Activated CD4-positive, CD25-positive, alpha-beta regulatory T cell (primary cell): ENCODE results near the gene FAM114A2.

Experiments
- DNase-seq, 4 experiments: peaks; one replicate each; lab custom pipeline; 2025; lab: John Stamatoyannopoulos, UW

FAM114A2 gene

DNA sequence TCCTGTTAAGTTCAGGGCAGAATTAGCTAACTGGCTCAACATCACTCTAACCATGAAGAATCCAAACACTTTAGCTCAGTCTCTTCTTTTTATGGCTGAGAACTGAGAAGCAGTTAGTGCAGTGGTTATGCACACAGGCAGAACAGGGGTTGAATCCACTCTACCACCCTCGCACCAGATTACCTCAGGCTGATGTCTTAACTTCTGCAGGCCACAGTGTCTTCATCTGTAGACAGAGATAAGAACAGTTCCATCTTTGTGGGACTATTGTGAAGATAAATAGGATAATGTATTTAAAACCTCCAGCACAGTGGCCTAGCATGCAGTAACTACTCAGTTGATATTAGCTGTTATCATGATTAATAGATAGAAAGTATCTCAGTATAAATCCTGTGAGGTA lies 54.8 kb downstream of the FAM114A2 start:
- no peak for DNase-seq

DNA sequence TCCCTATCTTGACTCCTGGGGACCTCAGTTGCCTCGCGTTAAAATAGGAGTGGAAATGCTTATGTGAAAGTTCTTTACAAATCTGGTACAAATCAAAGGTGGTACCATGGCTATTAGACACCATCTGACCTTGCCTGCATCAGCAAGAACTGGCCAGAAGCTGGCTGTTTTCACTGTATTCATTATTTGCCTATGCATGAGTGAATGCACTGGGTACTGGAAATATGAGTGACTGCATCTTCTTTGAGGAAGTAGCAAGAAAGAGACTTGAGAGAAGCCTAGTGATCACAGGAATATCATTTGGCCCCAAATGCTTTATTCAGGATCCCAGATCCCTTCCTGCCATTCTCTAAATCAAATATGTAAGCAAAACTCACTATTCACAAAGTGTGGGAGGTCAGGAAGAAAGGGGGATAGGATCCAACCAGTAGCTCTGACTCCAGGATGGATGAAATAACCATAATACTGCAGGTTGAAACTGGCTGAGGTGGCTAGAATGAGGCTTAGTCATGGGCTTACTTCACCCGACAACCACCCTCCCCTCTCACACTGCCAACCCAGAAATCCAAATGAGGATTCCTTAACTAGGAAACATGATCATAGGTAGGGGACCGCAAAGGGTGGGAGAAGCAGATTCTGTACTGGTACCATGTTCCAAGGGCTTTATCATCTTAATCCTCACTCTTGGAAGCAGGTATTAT lies 56.7 kb downstream of the FAM114A2 start:
- no peak for DNase-seq

DNA sequence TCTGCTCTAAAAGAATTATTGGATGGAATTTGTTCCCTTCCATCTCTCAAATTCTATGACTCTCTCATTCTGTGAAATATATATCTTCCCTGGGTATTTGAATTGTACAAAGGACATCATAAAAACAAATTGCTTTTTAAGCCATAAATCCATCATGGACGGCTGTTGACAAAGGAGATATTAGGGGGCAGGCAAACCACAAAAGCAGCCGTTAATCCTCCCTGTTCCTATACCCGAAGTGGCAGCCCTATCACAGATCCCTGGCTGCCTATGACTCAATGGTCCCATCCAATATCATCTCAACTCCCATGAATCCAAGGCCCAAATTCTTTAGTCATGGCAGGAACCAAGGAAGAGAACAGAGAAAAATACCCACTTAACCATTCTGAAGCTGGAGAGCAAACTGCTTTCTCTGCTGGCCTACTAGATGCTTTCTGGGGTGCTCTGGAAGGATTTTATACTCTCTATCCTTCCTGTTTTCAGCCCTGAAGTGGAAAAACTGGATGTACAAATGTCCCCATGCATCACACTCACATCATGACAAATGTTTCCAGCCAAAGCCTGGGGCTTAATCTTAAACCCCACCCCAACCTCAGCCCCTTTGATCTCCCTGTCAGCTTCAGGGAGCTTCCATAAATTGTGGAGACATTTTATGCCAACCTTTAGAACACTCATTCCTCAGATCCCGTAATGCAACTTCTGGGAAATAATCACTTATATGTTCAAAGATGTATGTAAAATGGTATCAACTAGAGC lies 59.5 kb downstream of the FAM114A2 start:
- DNase-seq = no peak

DNA sequence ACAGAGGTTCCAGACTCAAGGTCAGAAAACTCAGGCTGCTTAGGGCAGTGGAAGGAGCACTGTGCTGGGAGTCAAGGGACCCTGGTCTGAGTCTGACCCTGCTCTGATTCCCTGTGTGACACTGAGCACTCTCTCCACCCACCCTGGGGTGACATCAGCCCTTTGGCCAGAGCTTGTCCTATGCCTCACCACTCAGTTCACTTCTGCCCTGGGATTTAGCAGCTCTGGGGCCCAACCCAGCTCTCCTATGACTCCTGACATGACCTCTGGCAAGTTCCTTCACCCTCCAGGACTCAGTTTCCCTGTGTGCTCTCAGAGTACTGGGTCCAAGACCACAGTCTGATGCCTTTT lies 63.9 kb downstream of the FAM114A2 start:
- no peak for DNase-seq

DNA sequence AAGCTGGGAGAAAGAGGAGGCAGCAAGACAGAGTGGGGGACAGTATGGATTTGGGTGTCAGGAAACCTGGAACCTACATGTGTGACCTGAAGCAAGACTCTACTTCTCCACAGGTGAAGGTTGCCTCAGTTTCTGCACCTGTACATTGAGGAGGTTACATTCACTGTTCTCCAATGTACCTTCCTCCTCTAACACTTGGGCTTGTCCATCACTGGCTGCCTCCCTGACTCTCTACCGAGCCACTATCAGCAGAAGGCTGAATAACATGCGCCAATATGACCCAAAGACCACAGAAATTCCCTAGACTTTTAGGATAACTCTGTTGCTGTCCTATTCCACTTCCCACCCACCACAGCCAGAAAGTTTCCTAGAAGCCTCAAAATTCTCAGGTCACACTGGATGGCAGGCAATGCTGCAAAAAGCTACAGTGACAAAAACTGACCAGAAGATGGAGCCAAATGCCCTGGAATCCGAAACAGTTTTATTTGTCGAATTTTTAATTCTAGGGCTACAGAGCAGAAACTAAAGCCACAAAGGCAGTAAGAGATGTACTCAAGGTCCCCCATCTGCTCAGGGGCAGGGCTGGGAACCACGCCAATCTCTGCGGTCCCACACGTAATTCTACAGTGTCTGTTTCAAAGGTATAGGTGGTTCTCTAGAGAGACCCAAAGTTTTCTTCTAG lies 64.4 kb downstream of the FAM114A2 start:
- no peak for DNase-seq

DNA sequence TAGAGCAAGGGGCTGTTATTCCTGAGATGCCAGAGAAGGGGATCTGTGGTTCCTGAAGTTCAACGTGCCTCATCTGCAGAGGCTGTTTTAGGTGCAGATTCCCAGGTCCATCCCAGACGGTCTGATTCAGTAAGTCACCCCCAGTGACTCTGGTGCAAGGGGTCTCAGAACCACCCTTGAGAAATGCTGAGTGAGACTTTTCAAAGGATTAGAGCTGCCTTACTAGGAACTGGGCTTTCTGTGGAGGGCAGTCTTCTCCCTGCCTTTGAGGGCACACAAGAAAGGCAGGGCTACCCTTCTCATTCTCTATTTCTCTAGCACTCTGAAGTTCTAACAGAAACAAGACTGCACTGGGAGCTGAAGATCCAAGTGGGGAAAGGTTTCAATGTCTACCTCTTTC lies 66.5 kb downstream of the FAM114A2 start:
- no peak for DNase-seq

DNA sequence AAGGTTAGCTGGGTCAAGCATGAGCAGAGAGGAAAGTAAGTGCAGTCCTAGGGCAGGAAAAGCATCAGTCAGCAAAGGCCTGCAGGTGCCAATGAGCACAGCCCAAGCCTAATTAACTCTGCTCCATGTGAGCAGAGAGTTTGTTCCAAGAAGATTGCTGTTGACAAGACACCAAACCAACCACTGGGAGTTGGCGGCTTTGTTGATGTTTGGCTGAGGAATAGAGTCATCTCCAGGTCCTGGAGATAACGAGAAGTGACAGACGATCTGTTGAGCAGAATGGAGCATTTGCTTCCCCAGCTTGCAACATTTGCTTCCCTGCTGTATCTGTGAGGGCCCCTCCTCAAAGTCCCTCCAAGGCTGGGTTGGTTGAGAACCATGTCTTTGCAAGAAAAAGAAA lies 68.2 kb downstream of the FAM114A2 start:
- no peak for DNase-seq

DNA sequence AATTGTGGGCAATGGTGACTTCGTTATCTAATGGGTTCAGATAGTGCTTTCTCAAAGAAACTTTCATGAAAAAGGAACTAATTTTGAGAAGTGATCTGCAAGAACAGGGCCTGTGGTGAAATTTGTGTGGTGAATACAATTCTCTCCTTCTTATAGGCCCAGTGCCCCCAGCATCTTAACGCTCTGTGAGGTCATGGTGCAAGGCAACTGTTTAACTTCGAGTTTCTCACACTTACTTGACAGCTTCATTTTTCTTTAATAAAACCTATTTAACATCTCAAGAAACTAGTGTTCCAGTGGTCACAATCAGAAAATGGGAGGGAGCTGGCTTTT lies 69.2 kb downstream of the FAM114A2 start:
- no peak for DNase-seq

DNA sequence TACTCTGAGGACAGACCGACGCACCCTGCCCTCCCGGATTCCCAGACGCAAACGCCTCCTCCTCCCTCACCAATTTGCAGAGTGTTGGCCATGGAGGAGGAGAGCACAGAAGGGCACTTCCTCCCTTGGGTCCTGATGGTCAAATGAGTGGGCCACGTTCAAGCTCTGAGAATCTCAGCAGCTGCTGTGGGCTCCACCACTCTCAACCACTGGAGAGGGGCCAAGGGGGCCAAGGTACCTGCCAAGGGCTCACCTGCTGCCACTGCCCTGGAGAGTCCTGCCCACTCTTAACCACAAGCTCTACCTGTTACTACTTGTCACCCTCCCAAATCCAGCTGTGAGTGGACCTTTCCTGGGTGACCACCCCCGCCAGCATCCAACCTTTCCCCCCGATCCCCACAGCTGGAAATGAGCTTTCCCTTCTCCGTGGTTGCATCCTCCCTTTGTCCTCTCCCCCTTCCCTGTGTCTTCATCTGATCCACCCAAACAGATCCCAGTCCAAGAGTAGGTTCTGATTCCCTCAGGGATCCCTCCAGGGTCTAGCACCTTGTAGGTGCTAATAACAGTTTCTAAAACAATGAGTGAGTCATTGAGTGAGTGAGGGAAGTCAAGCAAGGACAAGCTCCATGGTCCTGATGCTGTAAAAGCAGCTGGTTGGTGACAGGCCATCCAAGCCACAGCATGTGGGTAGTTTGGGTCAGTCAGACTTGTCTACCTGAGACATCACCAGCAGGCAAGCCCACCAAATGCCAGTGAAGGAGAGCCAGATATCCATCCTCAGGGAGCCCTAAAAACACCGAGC lies 69.7 kb downstream of the FAM114A2 start:
- DNase-seq = no peak

DNA sequence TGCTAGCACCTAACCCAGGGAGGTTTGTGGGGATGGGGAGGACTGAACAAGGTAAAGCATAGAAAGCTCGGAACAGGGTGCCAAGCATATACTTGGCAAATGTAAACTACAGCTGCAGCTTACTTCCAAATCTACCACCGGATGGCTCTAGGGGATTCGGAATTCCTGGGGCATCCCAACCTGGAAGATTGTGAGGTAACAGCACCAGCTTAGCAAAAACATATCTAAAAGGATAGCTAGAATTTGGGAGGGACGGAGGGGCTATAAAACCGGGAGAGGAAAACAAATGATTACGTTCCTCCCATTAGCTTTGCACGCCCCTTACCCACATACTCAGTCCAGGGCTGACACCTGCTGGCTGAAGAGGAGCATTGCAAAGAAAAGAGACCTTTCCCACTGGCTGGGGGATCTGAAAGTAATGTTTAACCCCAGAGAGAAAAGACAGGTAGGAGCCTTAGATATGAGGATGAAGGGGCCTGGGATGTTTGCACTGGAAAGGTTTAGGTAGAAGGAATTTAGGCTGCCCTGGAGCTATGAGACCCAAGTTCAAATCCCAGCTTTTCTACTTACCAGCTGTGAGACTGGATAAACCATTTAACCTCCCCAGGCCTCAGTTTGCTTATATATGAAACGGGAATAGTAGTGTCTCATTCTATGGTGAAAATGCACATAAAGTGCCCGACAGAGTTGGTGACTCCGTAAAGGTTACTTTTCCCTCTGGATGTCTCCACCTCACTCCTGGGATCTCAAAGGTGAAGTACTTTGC lies 73.6 kb downstream of the FAM114A2 start:
- DNase-seq = no peak

DNA sequence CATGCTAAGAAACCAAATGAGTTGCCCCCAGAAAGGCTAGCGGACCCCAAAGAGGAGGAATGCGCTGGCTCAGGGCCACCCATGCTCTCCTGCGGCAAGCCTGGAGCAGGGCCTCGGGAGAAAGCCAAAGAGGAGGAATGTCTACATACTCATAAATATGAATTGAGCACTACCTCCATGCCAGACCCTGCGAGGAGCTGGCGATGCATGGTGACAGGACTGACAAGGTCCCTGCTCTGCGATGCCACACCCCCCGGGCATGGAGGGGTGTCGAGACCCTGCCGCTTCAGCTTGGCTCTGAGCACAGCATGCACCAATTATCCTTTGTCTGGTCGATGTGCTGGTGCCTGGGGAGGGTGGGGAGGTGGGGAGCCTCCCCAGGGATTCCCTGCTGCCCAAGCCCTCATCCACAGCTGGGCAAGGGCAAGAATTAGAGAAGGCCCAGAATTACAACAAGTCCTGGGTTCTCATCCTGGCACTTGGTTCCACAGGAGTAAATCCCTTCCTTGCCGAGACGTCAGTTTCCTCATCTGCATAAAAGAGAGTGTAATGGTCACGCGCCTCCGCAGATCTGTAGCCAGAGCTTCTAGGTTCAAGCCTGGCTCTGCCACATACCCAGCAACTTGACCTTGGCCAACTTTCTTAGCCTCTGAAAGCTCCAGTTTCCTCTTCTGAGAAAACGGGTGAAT lies 74.4 kb downstream of the FAM114A2 start:
- DNase-seq = no peak

DNA sequence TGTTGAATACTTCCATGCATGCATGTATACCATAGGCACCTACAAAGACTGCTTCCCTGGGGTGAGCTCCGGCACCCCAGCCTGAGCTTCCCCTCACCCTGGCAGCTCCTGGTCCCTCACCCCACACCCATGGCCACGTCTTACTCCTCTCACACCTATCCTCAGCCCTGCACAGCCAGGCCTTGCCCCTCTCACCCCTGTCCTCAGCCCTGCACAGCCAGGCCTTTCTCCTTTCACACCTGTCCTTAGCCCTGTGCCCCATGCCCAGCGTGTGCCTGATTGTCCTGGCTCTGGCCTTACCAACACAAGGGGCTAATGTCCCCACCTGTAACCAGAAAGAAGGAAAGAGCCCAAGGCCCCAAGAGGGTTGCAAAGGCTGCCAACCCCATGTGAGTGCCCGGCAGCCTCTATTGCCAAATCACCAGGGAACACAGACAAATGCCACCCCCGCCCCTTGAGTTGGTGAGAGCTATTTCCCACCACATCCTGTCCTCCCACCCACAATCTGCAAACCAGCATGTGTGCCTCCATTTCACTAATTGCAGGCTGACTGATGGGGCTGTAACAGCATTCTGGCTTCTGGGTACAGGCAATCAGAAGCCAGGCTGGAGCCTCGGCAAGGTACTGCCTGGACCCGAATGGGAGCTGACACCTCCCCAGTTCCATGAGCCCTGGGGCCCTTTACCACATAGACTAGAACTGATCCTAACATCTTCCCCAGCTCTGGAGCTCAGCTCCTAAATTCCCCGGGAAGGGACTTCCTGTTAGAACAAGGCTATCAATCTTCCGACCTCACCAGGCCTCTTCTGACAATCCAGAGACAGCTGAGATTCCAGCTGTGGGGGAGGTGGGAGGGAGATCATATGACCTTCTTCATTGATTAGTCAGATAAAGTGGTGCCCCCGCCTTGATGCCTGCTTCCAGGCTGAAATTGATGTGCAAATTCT lies 78.2 kb downstream of the FAM114A2 start:
- no peak for DNase-seq

DNA sequence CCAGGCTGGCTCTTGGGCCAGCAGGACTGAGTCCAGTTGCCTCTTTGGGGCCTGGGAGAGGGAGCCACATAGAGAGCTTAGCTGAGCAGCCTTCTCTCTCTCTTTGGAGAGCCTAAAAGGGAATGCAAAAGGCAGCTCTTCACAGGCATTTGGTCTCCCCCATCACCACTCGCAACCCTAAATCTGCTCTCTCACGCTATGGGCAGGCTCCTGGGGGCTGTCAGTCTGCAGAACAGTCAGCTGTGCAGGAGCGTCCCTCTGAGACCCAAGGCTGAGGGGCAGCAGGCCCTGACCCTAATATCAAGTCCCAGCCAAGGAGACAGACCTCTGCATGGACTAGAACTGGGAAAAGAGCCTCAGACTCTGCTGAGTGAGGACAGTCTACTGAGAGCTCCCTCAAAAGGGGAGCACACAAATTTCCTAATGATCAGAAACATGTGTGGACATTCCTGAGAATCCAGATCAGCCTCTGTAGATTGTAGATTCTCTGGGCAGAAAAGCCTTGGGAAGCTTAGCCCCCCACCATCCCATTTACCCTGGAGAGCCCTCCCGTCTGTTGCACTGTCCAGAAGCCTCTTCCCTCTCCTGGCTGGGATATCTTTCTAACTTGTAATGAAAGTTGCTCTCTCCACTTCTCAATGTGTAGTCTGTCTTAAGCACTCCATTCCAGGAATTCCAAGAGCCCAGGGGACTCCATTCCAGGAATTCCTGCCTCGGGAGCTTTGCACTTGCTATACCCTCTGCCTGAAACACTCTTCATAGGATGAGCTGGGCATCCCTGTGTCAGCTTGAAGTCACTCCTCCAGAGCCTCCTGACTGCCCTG lies 79.4 kb downstream of the FAM114A2 start:
- DNase-seq = no peak

DNA sequence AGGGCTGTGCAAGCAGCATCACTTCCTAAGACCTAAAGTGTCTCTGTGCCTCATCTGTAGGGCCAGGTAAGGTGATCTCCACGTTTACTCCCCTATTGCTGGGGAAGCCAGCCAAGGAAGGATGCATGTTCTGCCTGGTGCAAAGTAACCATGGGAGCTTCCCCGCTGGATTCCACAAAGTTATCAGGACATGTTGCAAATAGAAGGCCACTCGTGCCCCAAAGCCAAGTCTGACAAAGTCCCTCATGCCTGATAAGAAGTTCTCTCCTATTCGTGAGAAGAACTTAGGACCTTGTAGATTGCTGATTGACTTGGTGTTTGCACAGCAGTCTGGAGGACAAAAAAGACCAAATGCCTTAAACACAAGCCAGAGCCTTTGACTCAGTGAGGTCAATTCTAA lies 81.5 kb downstream of the FAM114A2 start:
- DNase-seq = no peak

DNA sequence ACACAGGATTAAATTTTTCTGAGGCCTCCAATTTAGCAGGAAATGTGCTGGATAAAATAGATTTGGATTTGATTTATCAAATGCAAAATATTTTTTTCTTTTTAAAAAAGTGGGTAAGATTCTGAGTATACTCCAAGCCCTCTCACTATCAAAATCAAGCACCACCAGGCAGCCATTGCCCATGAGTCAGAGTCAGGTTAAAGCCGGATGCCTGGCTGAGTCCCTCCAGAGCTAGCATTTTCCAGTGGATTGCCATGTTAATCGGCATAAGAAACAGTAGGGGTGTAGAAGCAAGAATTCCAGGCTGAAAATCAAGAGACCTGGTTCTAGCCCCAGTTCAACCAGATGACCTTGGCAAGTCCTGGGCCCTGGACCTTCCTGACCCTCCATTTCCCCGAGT lies 85.3 kb downstream of the FAM114A2 start:
- DNase-seq = no peak

DNA sequence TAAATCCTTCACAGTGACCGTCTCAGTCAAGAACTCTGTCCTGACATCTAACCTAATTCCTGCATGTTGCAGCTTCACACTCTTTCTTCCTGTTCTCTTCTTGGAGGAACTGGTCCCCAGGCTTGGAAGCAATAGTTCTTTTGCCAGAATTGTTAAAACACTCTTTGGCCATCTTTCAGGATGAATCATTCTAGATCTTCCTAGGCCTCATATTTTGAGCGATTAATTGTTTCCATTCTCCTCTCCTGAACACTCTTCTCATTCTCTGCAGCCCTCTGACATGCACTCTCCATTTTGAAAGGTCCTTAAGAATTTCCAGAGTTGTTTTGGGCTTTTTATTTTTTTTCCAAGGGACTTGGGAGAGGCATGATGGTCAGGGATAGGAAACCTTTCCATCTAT lies 85.8 kb downstream of the FAM114A2 start:
- no peak for DNase-seq

DNA sequence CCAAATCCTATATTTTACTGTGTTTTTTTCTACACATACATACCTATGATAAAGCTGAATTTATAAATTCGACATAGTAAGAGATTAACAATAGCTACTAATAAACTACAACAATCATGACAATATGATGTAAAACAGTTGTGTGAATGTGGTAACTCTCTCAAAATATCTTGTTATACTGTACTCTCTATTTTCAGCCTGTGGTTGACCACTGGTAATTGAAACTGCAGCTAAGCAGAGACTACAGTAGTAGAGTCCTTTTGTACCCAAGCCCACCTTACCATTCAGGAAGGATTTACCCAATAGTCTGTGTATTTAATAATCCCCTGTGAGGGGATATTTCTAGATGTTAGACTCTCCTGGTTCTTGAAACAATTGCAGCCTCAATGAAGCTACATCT lies 86.7 kb downstream of the FAM114A2 start:
- DNase-seq = no peak

DNA sequence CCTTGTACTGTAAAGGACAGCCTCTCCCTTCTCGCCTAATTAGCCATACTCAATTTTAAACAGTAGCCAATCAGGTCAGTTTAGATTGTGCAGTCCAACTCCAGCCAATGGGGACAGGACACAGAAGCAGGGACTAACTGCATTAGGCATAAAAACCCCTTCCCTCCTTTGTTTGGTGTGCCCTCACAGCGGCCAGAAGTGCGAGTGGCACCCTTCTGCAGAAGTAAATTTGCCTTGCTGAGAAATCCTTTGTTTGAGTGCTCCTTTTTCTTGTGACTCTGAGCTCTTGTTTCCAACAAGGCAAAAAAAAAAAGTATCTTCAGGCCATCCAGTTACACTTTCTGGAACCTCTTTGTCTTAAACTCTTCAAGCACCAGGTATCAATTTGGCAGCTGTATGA lies 97.4 kb downstream of the FAM114A2 start:
- no peak for DNase-seq
